Activated T-helper 1 cell treated with anti-CD3 and anti-CD28 coated beads, Interleukin-12 subunit alpha, Interleukin-12 subunit beta, Interleukin-2, Interleukin-4 antibody, amounts not matched to agents 30 ng/mL and 10 ng/mL and 1 ng/mL, durations not matched to agents 14 hours and 24 hours and 36 hours (primary cell): ENCODE measurements around the gene MBD3. TPM values are rescaled to one million over a fixed set of nuclear protein-coding genes. Genes with fewer than 3 reads are reported as not detected.

ENCODE experiments used
- DNase-seq: peaks from one replicate; pipeline ENCODE4 v3.0.0; 2021; ENCODE audit warnings: low spot score
- H3K27ac Mint-ChIP-seq: one replicate; pipeline ENCODE4 v1.8.0; 2021; ENCODE audit warnings: mild to moderate bottlenecking, mixed read lengths
- H3K27me3 Mint-ChIP-seq: one replicate; pipeline ENCODE4 v1.8.0; 2022; ENCODE audit warnings: mild to moderate bottlenecking, moderate library complexity, mixed read lengths; ENCODE audit not compliant: insufficient read depth
- H3K36me3 Mint-ChIP-seq: one replicate; pipeline ENCODE4 v1.8.0; 2021; ENCODE audit warnings: low read depth, mixed read lengths
- H3K4me1 Mint-ChIP-seq: one replicate; pipeline ENCODE4 v1.8.0; 2021; ENCODE audit warnings: low read depth, mixed read lengths
- H3K4me3 Mint-ChIP-seq: one replicate; pipeline ENCODE4 v1.8.0; 2021; ENCODE audit warnings: mild to moderate bottlenecking, moderate library complexity, mixed read lengths
- H3K9me3 Mint-ChIP-seq: one replicate; pipeline ENCODE4 v1.8.0; 2021; ENCODE audit warnings: mixed read lengths
- intact Hi-C: fragments of 100-400 bp; cut with micrococcal nuclease; formaldehyde crosslinking; loops from one replicate; pipeline ENCODE4 v1.15.1; 2024
- total RNA-seq: library from RNA; stranded (reverse); gene quantifications from 2 replicates; pipeline ENCODE4 v1.2.3, GENCODE V29; 2022

The MBD3 gene
- total RNA-seq, 1 donor from 2014 or later: 136 TPM

DNA sequence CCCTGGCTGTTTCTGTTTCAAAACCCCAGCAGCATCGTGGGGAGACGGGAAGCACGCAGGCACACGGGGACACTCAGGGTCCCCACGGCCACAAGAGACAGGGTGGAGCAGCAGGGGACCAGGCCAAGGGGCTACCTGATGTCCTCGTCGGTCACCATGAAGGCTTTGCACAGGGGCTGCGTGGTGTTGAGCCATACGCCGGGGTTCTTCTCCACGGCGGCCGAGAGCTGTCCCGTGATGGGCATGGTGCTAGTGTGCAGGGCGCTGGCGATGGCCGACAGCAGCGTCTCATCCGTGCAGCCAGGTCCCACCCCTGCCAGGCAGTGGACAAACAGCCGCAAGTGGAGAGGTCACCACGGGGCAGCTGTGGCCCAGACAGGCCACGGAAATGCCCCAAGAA lies 11.7 kb downstream of the MBD3 start:
- H3K4me1 Mint-ChIP-seq: peaks cover 1% of the 10 kb centered on the region
- no peak overlapping the region for H3K27ac Mint-ChIP-seq
- intact Hi-C loops: no loop called here

GRCh38 chr19:1580382-1580781 lies 12.3 kb downstream of the MBD3 start:
- Mint-ChIP-seq H3K27me3 (no peaks in the 10 kb centered on the region), H3K27ac (no peak overlapping the region), H3K4me1 (no peaks in the 10 kb centered on the region), H3K9me3 (no peaks in the 10 kb centered on the region), H3K4me3 (no peak overlapping the region), H3K36me3 (peaks cover 20% of the 10 kb centered on the region)
- intact Hi-C loops: no loop called here
- no peak for DNase-seq

More for the DNA sequence above, 11.7 kb downstream of the MBD3 start:
- Mint-ChIP-seq H3K4me3 (no peak overlapping the region), H3K9me3 (no peaks in the 10 kb centered on the region), H3K36me3 (peaks cover 19% of the 10 kb centered on the region), H3K27me3 (no peaks in the 10 kb centered on the region)
- no peak for DNase-seq

DNA sequence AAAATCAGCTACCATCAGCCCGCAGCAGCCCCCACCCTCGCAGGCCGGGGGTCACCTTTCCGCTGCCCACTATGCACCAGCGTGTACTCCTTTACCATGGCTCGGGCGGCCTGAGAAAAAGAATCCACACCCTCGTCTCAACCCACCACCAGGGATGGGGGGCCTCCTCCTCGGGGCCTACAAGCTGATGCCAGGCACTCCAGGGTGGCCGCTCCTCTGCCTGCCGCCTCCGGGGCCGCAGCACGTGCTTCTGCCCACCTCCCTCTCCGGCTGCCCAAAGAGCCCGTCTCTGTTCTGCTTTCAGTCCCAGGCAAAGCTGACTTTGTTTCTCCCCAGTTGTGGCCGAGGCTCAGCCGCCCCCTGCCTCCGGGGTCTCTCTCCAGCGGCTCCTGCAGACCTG lies 13.4 kb downstream of the MBD3 start:
- H3K4me3 Mint-ChIP-seq: no peak overlapping the region
- no peaks in the 10 kb centered on the region for H3K9me3 Mint-ChIP-seq
- H3K36me3 Mint-ChIP-seq: peaks cover 14% of the 10 kb centered on the region
- no peak for DNase-seq
- intact Hi-C loops: no loop called here
- no peaks in the 10 kb centered on the region for H3K4me1 Mint-ChIP-seq
- H3K27me3 Mint-ChIP-seq: no peaks in the 10 kb centered on the region
- no peak overlapping the region for H3K27ac Mint-ChIP-seq

GRCh38 chr19:1577929-1578618 lies 14.6 kb downstream of the MBD3 start:
- H3K27ac Mint-ChIP-seq: no peak overlapping the region
- no peaks in the 10 kb centered on the region for H3K27me3 Mint-ChIP-seq
- no peak overlapping the region for H3K4me3 Mint-ChIP-seq
- no peak for DNase-seq
- no peaks in the 10 kb centered on the region for H3K9me3 Mint-ChIP-seq
- intact Hi-C loops: no loop called here
- peaks cover 14% of the 10 kb centered on the region for H3K36me3 Mint-ChIP-seq
- no peaks in the 10 kb centered on the region for H3K4me1 Mint-ChIP-seq

DNA sequence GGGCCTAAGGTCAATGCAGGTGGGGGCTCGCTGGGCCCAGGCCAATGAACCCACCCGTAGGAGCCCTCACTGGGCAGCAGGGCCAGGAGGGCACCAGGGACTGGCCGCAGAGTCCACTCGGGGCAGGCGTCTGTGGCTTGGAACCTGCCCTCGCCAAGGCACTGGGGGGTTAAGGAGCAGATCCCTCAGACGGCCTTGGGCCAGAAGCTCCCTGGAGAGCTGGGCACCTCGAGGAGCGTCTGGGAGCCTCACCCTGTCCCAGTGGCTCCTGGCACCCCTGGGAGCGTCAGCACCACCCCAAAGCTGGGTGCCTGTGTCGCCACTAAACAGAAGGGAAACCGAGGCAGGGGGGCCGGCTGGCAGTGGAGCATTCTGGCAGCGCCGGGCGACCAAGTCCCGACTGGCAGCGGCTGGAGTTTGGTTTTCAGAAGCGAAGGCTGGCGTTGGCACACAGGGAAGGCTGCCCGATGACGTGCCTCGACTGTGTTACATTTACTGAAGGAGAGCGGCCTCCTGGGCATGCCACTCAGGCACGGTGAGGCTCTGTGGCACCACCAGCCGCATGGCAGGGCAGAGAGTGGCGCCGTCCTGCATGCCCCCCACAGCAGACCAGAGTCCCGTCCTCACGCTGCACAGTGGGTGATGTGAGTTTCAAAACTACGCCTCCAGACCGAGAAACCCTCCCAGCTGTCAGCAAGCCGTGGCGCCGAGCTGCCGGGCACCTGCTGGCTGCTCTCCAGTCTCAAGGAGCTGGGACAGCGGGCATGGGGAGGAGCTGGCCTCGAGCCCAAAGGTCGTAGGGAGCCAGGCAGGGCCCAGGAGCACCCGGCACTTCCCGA lies 15.4 kb downstream of the MBD3 start:
- no peak for DNase-seq
- Mint-ChIP-seq H3K4me3 (no peak overlapping the region), H3K27ac (no peak overlapping the region), H3K27me3 (no peaks in the 10 kb centered on the region), H3K9me3 (no peaks in the 10 kb centered on the region), H3K4me1 (no peaks in the 10 kb centered on the region), H3K36me3 (peaks cover 14% of the 10 kb centered on the region)
- intact Hi-C loops: no loop called here

DNA sequence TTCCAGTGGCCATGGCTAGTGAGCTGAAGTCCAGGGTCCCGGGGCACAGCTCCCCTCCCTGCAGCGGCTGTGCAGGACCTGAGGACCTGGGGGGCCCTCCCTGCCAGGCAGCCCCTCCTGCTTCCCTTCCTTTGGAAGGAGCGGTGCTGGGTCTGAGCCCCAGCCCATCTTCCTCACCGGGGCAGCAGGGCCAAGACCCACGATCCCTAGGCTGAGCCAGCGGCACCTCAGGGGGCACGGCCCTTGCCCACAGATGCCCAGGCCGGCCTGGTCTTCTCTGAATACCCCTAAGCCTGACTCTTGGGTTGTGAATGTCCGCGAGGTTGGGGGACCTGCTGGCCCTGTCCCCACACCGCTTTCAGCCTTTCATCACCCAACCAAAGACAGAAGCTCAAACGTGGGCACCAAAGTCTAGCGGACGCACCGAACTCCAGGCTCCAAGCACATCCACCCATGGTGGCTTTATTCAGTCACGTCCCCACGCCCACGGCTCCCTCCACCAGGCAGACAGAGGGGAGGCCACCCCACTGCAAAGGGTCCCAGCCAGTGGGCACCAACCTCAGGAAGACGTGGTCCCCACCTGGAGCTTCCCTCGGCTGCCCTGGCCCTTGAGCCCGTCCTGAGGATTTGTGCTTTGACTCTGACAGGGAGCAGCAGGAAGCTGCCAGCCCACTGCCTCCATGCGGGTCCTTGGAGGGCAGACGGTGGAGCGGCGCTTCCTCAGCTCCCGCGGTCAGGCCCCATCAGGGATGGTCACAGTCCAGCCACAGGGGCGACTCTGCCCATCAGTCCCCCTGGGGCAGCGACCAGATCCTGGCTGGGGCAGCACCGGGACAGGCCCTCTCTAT lies 16.2 kb downstream of the MBD3 start:
- Mint-ChIP-seq H3K4me1 (no peaks in the 10 kb centered on the region), H3K27ac (no peak overlapping the region), H3K36me3 (peaks cover 13% of the 10 kb centered on the region), H3K9me3 (no peaks in the 10 kb centered on the region), H3K27me3 (peaks cover 1% of the 10 kb centered on the region), H3K4me3 (no peak overlapping the region)
- DNase-seq: no peak
- intact Hi-C loops: no loop called here

DNA sequence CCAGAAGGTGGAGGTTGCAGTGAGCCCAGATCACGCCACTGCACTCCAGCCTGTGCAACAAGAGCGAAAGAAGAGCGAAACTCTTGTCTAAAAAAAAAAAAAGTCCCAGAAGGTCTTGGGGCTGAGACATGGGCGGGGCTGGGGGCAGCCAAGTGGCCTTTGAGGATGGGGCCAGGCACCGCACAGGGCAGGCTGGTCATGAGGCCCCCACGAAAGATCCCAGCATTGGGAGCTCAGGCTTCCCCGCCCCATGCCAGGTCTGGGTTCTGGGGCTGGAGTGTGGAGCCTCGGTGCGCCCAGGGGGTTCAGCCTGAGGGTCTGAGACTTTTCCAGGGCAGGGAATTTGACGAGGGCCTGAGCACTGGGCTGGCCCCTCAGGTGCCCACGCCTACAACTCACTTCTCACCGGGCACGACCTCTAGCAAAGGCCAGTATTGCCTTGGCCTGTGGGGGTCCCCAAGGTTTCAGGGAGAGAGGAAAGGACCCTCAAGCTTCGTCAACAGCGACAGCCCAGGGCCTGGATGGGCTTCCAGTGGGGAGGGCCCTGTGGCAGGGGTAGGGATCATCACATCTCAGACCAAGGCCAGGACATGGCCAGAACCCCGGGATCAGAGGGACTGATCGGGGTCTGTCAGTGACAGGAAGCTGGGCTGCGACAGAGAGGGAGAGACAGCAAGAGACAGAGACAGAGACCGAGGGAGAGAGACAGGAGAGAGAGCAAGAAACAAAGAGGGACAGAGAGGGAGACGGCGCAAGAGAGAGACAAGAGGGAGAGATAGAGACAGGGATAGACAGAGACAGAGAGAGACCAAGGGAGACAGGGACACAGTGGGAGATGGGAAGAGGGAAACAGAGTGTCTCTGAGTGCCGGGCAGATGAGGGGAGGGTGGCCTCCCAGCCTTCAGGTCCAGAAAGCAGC lies 17.1 kb downstream of the MBD3 start:
- H3K4me1 Mint-ChIP-seq: no peaks in the 10 kb centered on the region
- no peaks in the 10 kb centered on the region for H3K9me3 Mint-ChIP-seq
- no peak overlapping the region for H3K4me3 Mint-ChIP-seq
- intact Hi-C loops: no loop called here
- peaks cover 10% of the 10 kb centered on the region for H3K36me3 Mint-ChIP-seq
- DNase-seq: no peak
- H3K27ac Mint-ChIP-seq: no peak overlapping the region
- H3K27me3 Mint-ChIP-seq: peaks cover 3% of the 10 kb centered on the region

GRCh38 chr19:1574354-1575136 lies 18.1 kb downstream of the MBD3 start:
- H3K36me3 Mint-ChIP-seq: peaks cover 5% of the 10 kb centered on the region
- H3K9me3 Mint-ChIP-seq: no peaks in the 10 kb centered on the region
- intact Hi-C loops: no loop called here
- no peaks in the 10 kb centered on the region for H3K4me1 Mint-ChIP-seq
- H3K4me3 Mint-ChIP-seq: no peak overlapping the region
- DNase-seq: no peak
- H3K27ac Mint-ChIP-seq: no peak overlapping the region
- H3K27me3 Mint-ChIP-seq: peaks cover 10% of the 10 kb centered on the region

GRCh38 chr19:1572795-1573194 lies 19.9 kb downstream of the MBD3 start:
- Mint-ChIP-seq H3K27ac (no peak overlapping the region), H3K27me3 (peaks cover 12% of the 10 kb centered on the region), H3K36me3 (peaks cover 3% of the 10 kb centered on the region), H3K4me3 (no peak overlapping the region), H3K9me3 (no peaks in the 10 kb centered on the region), H3K4me1 (no peaks in the 10 kb centered on the region)
- no peak for DNase-seq
- intact Hi-C loops: no loop called here

- Mint-ChIP-seq H3K9me3 (no peaks in the 10 kb centered on the region), H3K36me3 (peaks cover 3% of the 10 kb centered on the region), H3K27me3 (peaks cover 12% of the 10 kb centered on the region), H3K4me1 (no peaks in the 10 kb centered on the region), H3K4me3 (no peak overlapping the region), H3K27ac (no peak overlapping the region)
- intact Hi-C loops: no loop called here
- no peak for DNase-seq
These were observed 21.3 kb downstream of the MBD3 start for GRCh38 chr19:1571358-1571757.

GRCh38 chr19:1570836-1571235 lies 21.8 kb downstream of the MBD3 start:
- no peak overlapping the region for H3K27ac Mint-ChIP-seq
- H3K9me3 Mint-ChIP-seq: no peaks in the 10 kb centered on the region
- peaks cover 1% of the 10 kb centered on the region for H3K36me3 Mint-ChIP-seq
- intact Hi-C loops: no loop called here
- H3K4me1 Mint-ChIP-seq: no peaks in the 10 kb centered on the region
- H3K4me3 Mint-ChIP-seq: peak overlapping the region; percentile 47
- no peak for DNase-seq
- H3K27me3 Mint-ChIP-seq: peaks cover 15% of the 10 kb centered on the region
